NCI-H128 (cell line): ENCODE results near the gene ZNRF2.
"Not testable (repeated sequence)": the region's sequence is repeated elsewhere in the genome, so short reads cannot be mapped to it uniquely, and the experiment has no call there.

ENCODE experiments used
- DNase-seq: peaks from one replicate; lab custom pipeline; 2025; ENCODE audit not compliant: unreplicated experiment; lab: John Stamatoyannopoulos, UW

ZNRF2 gene

DNA sequence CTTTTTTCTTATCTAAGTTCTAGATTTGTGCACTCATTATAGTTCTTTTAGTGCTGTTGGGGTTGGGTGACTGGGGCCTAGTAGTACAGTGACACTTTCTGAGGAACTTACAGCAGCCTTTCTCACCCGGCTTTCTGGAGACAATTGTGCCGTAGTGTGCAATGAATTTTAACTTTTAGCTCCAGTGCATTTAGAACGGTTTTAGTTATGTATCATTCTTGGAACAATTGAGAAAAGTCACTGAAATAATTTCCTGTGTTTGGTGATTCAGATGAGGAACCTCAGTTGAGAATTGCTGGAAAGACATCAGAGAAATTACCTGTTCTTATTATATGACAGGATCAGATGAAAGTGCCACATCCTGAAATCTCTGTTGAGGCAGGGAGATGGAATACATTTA lies 3.2 kb downstream of the ZNRF2 start:
- not testable (repeated sequence) for DNase-seq

DNA sequence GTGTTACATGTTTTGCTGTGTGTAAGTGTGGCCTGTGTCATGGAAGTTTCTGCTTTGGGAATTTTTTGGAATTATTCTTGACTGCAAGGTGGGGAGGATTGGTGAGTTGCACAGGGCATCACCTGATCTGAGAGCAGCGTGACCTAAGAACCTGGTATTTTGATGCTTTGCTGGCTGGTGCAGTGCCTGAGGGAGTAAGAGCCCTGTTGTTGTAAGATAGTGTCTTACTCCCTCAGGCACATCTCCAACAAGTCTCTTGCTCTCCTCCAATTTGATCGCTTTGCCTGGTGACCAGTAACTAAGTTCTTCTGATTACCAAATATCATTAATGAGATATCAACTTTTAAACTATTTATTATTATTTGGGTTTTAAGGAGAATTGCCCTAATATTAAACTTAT lies 5.2 kb downstream of the ZNRF2 start:
- not testable (repeated sequence) for DNase-seq

DNA sequence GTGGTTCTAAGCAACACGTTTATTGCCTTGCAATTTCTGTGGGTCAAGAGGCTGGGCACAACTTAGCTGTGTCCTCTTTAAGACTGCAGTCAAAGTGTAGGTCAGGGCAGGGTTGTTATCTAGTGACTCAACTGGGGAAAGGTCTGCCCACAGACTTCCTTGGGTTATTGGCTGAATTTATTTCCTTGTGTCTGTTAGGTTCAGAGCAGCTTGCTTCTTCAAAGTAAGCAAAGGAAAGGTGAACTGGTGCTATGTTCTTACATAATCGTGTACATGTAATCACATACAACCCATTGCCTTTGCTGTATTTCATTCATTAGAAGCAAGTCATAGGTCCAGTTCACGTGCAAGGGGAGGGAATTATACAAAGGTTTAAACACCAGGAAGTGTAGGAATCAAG lies 5.9 kb downstream of the ZNRF2 start:
- not testable (repeated sequence) for DNase-seq

DNA sequence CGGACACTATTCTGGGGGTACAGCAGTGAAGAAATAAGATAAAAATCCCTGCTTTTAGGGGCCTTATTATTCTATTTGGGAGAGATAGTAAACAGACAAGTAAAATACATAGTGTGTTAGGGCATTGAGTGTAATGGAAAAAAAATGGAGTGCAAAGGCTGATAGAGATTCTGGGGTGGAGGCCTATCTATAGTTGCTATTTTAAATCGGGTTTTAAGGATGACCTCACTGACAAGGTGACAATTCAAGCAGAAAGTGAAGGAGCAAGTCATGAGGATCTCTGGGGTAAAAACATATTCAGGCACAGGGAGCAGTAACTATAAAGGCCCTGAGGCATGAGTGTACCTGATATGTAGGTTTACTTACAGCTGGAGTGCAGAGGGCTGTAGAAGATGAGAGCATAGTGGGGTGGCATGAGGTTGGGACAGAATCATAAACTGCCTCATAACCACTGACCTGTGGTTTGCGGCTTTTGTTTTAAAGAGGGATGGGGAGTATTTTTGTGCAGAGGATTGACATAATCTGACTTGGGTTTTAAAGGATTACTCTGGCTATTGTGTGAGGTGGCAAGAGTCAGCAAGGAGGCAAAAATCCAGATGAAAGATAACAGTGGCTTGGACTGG lies 8.1 kb downstream of the ZNRF2 start:
- DNase-seq, result not testable (repeated sequence)

DNA sequence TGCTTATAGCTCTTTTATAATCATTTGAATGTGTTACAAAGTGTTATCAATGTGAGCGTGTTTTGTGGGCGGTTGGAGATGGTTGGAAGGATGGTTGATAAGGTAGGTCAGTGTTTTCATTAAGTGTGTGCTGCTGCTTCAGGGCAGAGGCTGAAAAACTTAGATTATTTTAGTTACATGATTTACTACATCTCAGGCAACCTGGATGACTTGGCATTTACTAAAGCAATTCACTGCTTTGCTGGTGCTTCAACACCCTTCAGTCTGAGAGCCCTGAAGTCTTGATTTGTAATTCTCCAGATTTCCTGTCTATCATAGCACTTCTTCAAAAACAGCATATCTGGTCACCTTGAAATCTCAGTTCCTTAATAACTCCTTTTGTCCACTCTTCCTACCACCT lies 11.9 kb downstream of the ZNRF2 start:
- DNase-seq, result not testable (repeated sequence)

DNA sequence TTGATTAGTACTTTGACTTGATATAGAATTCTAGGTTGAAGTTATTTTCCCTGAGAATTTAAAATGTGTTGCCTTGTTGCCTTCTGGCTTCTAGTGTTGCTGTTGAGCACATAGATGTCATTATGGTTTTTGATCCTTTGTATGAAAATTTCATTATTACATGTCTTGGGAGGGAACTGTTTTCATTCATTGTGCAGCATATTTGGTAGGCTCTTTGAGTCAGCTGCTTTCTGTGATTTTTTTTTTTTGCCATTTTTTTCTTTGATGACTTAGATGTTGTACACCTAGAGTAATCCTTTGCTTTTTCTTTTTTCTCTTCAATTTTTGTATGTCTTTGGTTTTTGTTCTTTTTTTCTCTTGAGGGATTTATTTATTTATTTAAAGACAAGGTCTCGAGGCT lies 13.1 kb downstream of the ZNRF2 start:
- not testable (repeated sequence) for DNase-seq

DNA sequence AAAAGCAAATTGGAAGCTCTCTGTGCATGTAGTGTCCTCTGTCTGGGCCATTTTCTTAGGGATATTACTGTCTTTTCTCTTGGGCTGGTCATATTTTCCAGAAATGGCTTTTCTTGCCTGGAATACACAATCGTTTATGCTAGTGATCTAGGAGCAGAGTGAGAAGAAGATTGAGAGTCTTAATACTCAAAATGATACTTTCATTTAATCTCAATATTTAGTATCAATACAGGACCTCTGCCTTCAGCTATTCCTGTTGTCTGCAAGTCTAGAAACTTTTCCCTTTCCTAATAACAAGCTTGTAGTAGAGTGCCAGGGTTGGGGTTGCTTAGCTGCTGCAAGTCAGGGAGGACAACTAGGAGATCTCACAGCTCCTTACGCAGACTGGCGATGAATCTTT lies 14.0 kb downstream of the ZNRF2 start:
- not testable (repeated sequence) for DNase-seq

DNA sequence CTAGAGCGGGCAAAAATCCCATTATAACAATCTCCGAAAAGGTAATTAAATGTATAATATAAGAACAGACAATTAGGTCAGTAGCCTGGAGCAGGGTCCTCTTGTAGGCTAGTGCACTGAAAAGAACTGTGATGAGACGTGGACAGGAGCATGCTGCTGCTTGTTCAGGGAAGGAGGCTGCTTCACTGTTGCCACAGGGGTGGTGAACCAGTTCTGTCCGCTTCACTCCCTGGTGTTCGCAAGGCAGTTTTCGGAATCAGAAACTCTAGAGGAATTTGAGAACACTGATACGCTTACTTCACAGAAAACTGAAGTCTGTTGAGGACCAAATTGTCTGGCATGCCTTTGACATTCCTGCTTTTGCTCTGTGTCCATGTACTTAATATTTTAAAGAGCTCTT lies 17.4 kb downstream of the ZNRF2 start:
- DNase-seq, result no peak

DNA sequence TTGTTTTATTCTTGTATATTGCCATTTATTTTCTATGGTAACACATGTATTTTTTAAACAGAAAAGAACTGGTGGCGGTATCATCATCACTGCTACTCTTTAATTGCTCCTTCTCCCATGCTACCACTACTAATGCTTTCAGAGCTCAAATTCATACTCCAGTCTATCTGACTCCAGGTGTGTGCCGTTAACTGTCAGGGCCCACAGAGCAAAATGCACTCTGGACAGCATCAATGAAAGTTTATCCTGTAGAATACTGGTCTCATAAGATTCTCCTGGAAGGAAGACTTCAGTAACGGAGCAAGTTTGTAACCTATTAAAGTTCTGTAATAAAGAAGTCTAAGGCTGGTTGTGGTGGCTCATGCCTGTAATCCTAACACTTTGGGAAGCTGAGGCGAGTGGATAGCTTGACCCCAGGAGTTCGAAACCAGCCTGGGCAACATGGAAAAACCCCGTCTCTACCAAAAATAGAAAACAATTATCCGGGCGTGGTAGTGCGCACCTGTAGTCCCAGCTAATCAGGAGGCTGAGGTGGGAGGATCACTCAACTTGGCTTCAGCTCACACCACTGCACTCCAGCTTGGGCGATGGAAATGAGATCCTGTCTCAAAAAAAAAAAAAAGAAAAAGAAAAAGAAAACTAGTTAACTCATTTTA lies 18.4 kb downstream of the ZNRF2 start:
- no peak for DNase-seq

DNA sequence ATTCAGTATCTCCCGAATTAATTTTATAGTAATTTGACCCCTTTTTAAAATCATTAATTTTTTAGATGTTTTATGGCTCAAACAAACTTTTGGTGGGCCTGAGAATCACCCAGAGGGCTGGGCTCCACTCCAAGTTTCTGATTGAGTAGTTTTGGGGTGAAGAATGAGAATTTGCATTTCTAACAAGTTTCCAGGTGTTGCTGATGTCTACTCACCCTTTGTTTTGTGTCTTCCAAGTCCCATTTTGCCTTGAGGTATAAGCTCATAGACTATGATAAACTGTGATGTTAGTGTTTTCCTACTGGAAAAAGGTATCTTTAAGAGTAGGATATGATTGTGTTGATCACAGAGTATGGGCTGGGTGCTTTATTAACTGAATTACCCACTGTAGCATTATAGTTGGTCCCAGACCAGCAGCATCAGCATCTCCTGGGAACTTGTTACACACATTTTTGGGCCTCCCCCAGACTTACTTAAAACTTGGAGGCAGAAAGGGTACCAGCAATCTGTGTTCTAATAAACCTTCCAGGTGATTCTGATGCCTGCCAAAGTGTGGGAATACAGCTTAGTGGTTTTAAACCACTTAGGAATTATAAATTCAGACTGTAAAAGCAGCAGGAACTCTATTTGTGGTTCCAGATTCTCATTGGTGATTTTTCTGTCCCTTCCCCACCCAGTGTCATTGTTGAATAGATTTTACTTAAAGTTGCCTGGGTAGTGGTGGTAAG lies 19.1 kb downstream of the ZNRF2 start:
- DNase-seq, result no peak

DNA sequence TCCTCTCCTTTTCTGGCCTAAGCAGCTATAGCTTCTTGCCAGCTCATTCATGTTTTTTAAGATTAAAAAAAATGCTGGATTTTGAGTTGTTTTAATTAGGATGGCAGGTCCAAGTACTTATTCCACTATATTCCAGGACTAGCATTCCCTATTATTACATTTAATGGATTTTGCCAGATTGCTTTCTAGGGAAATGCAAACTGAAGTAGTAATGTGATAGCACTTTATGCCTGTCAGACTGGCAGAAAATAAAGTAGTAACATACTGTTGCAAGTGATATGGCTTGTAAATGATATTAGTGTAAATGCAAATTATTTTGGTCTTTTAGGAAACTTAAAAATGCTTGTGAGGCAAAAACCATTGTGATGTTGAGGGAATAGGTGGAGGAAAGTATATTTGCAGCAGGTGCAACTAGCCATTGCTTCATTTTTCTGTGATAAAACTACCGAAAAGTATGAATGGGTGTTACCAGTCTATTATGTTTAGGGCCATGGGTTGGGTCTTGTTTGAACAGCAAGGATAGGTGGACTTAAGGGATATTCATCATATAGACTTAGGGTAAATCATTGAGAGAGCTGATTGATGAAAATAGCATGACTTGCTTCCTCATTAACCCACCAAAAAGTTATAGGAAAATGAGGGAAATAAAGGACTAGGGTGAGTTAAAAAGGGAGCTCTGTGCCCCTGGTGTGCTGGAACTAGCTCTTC lies 19.9 kb downstream of the ZNRF2 start:
- no peak for DNase-seq

DNA sequence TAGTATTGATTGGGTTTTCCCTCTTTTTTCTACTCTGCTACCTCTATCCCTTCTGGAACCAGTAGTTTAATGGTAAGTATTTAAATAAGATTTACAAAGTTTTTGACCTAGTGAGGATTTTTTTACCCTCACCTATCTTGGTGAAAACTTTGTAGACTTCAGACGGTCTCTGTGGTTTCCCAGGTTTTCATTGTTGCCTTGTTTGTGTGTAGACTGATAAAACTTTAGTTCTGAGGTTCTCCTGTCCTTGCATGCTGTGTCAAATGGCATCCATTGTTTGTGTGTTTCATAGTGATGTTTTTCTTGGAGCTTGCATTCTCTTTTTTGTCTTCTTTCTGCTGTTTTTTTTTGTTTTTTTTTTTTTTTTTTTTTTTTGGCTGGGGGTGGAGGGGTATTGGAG lies 22.6 kb downstream of the ZNRF2 start:
- no peak for DNase-seq

DNA sequence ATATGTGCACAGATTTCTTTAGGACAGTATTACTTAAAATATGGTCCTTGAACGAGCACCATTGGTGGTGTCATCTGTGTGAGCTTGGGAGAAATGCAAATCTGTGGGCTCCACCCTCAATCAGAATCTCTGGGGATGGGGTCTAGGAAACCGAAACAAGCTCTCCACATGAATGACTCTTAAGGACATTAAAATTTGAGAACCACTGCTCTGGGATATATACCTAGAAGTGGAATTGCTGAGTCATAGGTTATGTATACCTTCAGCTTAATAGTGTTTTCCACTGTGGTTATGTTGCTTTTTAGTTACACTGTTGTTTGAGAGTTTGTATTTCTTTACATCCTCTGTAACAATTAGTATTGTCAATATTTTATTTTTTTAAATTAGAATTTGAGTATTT lies 24.0 kb downstream of the ZNRF2 start:
- no peak for DNase-seq

DNA sequence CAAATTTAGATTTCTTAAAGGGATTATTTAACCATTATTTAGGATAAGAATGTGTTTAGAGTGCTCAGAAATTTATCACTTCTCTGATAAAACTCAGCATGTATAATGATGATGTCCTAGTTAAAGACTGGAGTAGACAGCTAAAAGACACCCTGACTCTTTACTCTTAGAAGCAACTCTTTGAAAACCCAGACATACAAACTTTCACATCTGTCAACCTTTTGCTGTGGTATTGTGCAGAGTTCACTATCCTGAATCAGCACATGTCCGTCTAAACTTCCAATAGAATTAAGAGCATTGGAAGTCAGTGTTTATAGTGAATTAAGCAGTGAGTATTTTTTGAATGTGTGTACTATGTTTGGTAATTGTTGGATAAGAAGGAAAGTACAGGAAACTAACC lies 24.9 kb downstream of the ZNRF2 start:
- DNase-seq, result no peak

DNA sequence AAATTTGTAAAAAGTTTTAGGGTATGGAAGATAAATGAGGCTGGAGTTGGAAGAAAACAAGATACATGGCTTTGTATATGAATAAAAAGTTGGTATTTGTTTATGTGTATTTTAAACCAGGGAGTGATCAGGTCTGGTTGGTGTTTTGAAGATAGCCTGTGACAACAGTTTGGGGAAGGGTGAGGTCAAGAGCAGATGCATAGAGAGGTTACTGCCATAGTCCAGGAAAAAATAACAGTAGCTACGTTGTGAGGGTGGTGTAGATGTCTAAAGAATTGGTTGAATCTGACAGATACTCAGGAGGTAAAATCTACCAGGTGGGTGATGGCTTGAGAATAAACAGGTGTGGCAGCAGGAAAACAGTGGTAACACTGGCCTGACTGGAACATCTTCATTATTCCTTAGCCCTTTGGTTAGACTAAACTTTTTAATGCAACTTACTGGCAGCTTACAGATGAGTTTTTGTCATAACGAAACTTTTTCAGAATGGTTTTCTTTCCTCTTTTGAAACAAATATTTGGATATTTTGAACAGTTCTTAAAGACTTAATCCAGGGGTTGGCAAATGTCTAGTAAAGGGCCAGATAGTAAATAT lies 25.5 kb downstream of the ZNRF2 start:
- no peak for DNase-seq

DNA sequence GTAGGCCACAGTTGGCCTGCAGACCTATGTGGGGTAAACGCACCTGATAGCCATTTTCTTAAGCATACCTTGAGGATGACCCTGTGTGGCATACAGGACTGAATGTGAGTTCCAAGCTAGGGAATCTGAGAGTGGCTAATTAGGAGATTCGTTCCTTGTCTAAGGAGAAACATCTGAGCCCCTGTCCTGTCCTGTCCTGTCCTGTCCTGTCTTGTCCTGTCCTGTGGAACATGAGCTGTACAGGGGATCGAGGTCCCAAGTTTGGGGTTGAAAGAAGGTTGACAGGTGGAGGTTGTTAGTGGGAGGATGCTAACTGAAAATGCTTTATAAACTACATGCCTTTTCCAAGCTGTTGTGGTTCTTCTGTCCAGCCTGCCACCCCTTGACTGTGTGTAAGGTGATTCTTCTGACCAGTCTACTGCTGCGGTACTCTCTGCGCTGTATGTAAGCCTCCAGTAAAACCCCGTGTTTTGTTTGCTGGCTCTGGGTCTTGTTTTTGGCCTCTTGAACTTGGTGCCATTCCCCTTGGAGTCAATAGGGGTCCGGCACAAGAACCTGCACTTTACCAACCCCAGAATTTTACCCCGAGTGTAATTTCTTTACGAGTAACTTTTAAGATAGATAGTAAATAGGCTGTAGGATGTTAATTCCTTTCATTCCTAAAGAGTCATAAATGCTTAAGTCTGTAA lies 26.4 kb downstream of the ZNRF2 start:
- no peak for DNase-seq

DNA sequence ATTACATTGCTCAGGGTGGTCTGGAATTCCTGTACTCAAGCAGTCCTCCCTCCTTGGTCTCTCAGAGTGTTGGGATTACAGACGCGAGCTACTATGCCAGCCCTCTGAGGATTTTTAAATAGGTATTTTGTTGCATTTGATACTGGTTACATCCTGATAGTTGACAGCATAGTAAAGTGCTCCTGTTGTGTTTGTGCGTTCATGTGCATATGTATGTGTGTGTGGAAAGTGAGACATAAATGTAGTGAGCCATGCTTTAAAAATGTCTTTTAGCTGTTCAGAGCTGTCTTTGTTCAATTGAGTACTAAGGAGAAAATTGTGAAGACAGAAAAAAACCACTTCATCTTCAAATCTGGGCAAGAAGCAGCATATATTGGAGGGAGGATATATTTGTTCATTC lies 27.8 kb downstream of the ZNRF2 start:
- DNase-seq, result no peak

DNA sequence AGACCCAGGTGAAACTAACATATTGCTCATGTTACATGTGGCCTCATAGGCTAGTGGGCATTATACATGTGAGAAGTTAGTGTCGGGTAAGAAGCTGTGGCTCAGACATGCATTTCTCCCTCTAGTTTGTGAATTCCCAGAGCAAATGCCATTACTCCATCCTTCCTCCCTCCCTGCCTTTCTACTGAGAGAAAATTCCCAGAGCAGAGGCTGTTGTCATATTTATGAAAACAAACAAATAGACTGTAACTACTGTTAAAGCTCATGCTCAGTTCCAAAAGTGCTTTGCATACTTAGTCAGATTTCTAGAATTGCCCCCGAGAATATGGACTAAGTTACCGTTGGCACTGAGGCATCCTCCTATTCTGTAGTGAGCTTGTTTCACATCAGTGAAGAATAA lies 29.0 kb downstream of the ZNRF2 start:
- DNase-seq, result no peak

DNA sequence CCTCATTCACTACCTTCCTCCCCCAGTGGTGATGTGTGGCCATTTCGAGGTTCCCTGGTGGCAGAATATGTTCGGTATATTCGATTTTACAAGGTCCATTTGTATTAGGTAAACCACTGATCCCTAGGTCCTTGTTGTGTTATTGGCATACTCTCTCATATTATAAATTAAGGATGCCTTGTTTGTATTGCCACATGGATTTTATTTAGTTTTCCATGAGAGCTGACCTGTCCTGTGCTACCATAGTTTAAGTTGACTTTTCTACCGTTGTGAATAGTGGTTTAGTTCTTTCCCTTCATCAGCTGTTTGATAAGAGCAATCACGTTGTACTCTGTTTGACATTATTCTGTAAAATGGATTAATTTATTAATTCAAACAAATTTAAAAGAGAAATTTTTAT lies 29.4 kb downstream of the ZNRF2 start:
- DNase-seq, result no peak

DNA sequence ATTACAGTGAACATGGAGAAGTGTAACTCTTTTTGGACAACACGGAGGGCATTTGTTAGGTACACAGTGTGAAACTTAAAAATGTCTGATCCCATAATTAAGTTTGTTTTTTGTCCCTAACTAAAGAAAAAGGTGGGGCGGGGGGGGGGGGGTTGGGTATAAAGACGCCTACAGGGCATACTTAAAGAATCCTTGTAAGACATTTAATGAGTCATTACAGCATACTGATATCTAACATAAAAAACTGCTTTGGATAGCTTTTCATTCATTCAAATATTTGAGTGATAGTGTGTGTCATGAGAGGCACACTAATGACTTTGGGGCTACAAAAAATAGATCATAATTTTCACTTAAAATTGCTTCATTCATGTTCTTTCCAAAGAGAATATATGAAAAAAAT lies 31.2 kb downstream of the ZNRF2 start:
- DNase-seq, result no peak

DNA sequence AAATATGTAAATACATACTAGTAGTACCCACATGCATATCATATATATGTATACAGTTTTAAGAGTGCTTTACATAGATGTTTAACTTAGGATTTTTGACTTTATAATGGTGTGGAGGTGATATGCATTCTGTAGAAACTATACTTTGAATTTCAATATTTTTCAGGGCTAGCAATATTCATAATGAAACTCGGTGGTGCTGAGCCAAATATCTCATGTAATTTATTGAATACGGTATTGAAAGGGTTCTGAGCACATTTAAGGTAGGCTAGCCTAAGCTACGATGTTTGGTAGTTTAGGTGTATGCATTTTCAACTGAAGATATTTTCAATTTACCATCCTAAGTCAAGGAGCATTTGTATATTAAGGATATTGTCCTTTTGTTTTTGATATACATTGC lies 36.0 kb downstream of the ZNRF2 start:
- no peak for DNase-seq
